Endothelial cell of umbilical vein (primary cell): Measurements from ENCODE around the gene RPH3AL. TPM values are rescaled to one million over a fixed set of nuclear protein-coding genes. Genes with fewer than 3 reads are reported as not detected.
A peak's percentile ranks its signal among the peaks of the same experiment; 100 is the strongest.

Experiments used
- BruUV-seq: library from RNA; stranded (reverse); fragments of 400-500 nt; replicated peaks from 2 replicates; lab custom pipeline; 2021; lab: Mats Ljungman, UMichigan
- CTCF ChIA-PET: fragments of 300-600, 350-600 bp; sonication (Branson Sonifier 250); formaldehyde crosslinking; loops from one replicate; lab custom pipeline; 2021; ENCODE audit warnings: antibody characterized with exemption, inconsistent platforms; lab: Charles Lee
- POLR2A ChIA-PET: fragments of 300-600, 350-600 bp; sonication (Branson Sonifier 250); formaldehyde crosslinking; loops from one replicate; lab custom pipeline; 2021; ENCODE audit warnings: antibody characterized with exemption, inconsistent platforms; lab: Charles Lee
- DNase-seq: peaks from one replicate; pipeline ENCODE4 v3.0.0-alpha.2; 2011; ENCODE audit warnings: low read depth, low spot score
- FAIRE-seq: peaks from 2 replicates; lab custom pipeline; 2011; peaks lifted over from hg19 to GRCh38; lab: Jason Lieb, UNC
- H2AFZ ChIP-seq: 2 replicates; pipeline ENCODE4 v1.6.0; 2012; ENCODE audit warnings: low read depth, low read length, control low read depth, inconsistent platforms
- H3K27ac ChIP-seq: 2 replicates; pipeline ENCODE4 v1.5.1; 2011; ENCODE audit warnings: low read depth, mild to moderate bottlenecking, control low read depth, low read length, moderate library complexity; ENCODE audit not compliant: insufficient read depth
- H3K27me3 ChIP-seq, 2 experiments: 2 replicates each; pipeline versions ENCODE4 v1.6.0 to v1.6.1; 2011; ENCODE audit warnings: low read length in 2 of 2, mixed read lengths in 1 of 2; ENCODE audit not compliant: control insufficient read depth in 2 of 2, insufficient read depth in 2 of 2
- H3K36me3 ChIP-seq, 2 experiments: 2 replicates in 1 of 2; 3 replicates in 1 of 2; pipeline ENCODE4 v1.5.1; 2011; ENCODE audit warnings: low read length in 2 of 2, mild to moderate bottlenecking in 1 of 2, moderate library complexity in 1 of 2; ENCODE audit not compliant: control insufficient read depth in 2 of 2, insufficient read depth in 2 of 2; ENCODE audit errors: extremely low read depth in 1 of 2
- H3K4me1 ChIP-seq: 3 replicates; pipeline ENCODE4 v1.5.1; 2011; ENCODE audit warnings: mild to moderate bottlenecking, low read length; ENCODE audit not compliant: control insufficient read depth, insufficient read depth; ENCODE audit errors: extremely low read depth
- H3K4me2 ChIP-seq: 2 replicates; pipeline ENCODE4 v1.6.1; 2011; ENCODE audit warnings: low read length, control low read depth, mixed read lengths; ENCODE audit not compliant: insufficient read depth
- H3K4me3 ChIP-seq, 3 experiments: fragments of 200-600 bp in 1 of 3; sonication (generic), shearing (Covaris generic) in 1 of 3; replicated peaks in 1 of 3; 2 replicates each; pipeline ENCODE4 v1.5.1; 2011 to 2016; ENCODE audit warnings: control low read depth in 3 of 3, low read length in 3 of 3, mild to moderate bottlenecking in 2 of 3, inconsistent platforms in 1 of 3, low read depth in 1 of 3, moderate library complexity in 1 of 3; ENCODE audit not compliant: insufficient read depth in 1 of 3
- H3K79me2 ChIP-seq: 2 replicates; pipeline ENCODE4 v1.6.0; 2012; ENCODE audit warnings: low read length, inconsistent platforms; ENCODE audit not compliant: control insufficient read depth, insufficient read depth
- H3K9ac ChIP-seq: replicated peaks from 2 replicates; pipeline ENCODE3; 2011; ENCODE audit warnings: low read length, control low read depth; ENCODE audit not compliant: insufficient read depth; ENCODE audit errors: extremely low read depth
- H3K9me1 ChIP-seq: replicated peaks from 3 replicates; pipeline ENCODE4 v1.6.0; 2011; ENCODE audit warnings: mild to moderate bottlenecking, low read length; ENCODE audit not compliant: control insufficient read depth, insufficient read depth; ENCODE audit errors: extremely low read depth
- H3K9me3 ChIP-seq: replicated peaks from 2 replicates; pipeline ENCODE4 v1.5.1; 2012; ENCODE audit warnings: low read length, inconsistent platforms; ENCODE audit not compliant: control insufficient read depth, insufficient read depth
- H4K20me1 ChIP-seq: replicated peaks from 2 replicates; pipeline ENCODE3; 2011; ENCODE audit warnings: mild to moderate bottlenecking, low read length; ENCODE audit not compliant: control insufficient read depth, insufficient read depth; ENCODE audit errors: extremely low read depth
- CTCF ChIP-seq, 2 donors: IDR thresholded peaks; 1 replicate in 1 of 2; 2 replicates in 1 of 2; pipeline ENCODE4 v1.5.1; 2011; ENCODE audit warnings: low read length in 2 of 2, mild to moderate bottlenecking in 2 of 2, moderate library complexity in 2 of 2, control low read depth in 1 of 2, inconsistent platforms in 1 of 2, low read depth in 1 of 2; ENCODE audit not compliant: insufficient read depth in 1 of 2; ENCODE audit errors: extremely low read depth in 1 of 2
- GATA2 ChIP-seq: IDR thresholded peaks from 2 replicates; pipeline ENCODE4 v1.7.0; 2011; ENCODE audit warnings: low read depth, mild to moderate bottlenecking, moderate library complexity, mixed read lengths, low read length; ENCODE audit not compliant: insufficient read length, insufficient read depth
- JUN ChIP-seq: IDR thresholded peaks from 2 replicates; pipeline ENCODE4 v1.6.1; 2011; ENCODE audit warnings: borderline replicate concordance, low read depth; ENCODE audit not compliant: insufficient read length, insufficient read depth
- MAX ChIP-seq: IDR thresholded peaks from 2 replicates; pipeline ENCODE4 v1.6.1; 2011; ENCODE audit not compliant: insufficient read depth, insufficient read length
- POLR2A ChIP-seq: IDR thresholded peaks from 2 replicates; pipeline ENCODE4 v1.6.1; 2012; ENCODE audit warnings: low read depth, mild to moderate bottlenecking, control low read depth, low read length
- POLR2AphosphoS5 ChIP-seq: IDR thresholded peaks from 2 replicates; pipeline ENCODE4 v1.6.1; 2012; ENCODE audit warnings: low read depth, mild to moderate bottlenecking, control low read depth, low read length, moderate library complexity; ENCODE audit not compliant: insufficient read depth
- dilution Hi-C: fragments of 300-500 bp; cut with MboI; formaldehyde crosslinking; loops from one replicate; pipeline ENCODE4 v1.15.0; 2019; ENCODE audit warnings: low sequenced_read_pairs; ENCODE audit not compliant: extremely low pct_ligation_motif_present
- intact Hi-C: fragments of 100-400 bp; cut with micrococcal nuclease; formaldehyde crosslinking; loops from one replicate; pipeline ENCODE4 v1.10.0; 2022
- polyA plus RNA-seq, 4 experiments: library from polyadenylated mRNA; depleted of rRNA in 3 of 4; stranded (reverse) in 3 of 4; unstranded in 1 of 4; fragments of >200 nt; gene quantifications; 2 replicates each; pipeline versions ENCODE4 v1.2.1 to v1.2.3, GENCODE V29; 2011 to 2012; ENCODE audit warnings: missing spikeins in 1 of 4
- total RNA-seq: library from RNA; stranded (reverse); gene quantifications from 2 replicates; pipeline ENCODE4 v1.2.3, GENCODE V29; 2021

Gene RPH3AL
- total and polyA plus RNA-seq, 2 donors (not counting 3 experiments of a cell fraction or from before 2014, with no cell fraction given), result 4.1 to 7.0 TPM

- Histone ChIP-seq H3K9me1 (no peaks in the 10 kb centered on the region), H3K4me1 (peaks cover 19% of the 10 kb centered on the region), H3K9me3 (no peaks in the 10 kb centered on the region), H3K27me3 (no peaks in the 10 kb centered on the region), H3K4me3 (no peak overlapping the region), H3K36me3 (no peaks in the 10 kb centered on the region), H3K9ac (no peak overlapping the region), H3K4me2 (no peak overlapping the region), H4K20me1 (no peaks in the 10 kb centered on the region), H2AFZ (peak overlapping the region; percentile 82), H3K79me2 (no peaks in the 10 kb centered on the region), H3K27ac (no peak overlapping the region)
- no peak for TF ChIP-seq POLR2A
- intact Hi-C loops, result no loop called here
- BruUV-seq, result no TSS peak
- dilution Hi-C loops, result no loop called here
- DNase-seq (no peak), FAIRE-seq (no peak)
- ChIA-PET POLR2A (interaction anchor here (0.7 kb wide), 1 partner anchor 133 kb away, joined by 3 read pairs; no protein-coding TSS in a partner anchor), CTCF (interaction anchor here (0.7 to 1.9 kb wide), 4 partner anchors 17 to 150 kb away, joined by 3 to 4 read pairs (median 3); no protein-coding TSS in a partner anchor)
Observed at GRCh38 chr17:200586-200985, 152.0 kb downstream of the RPH3AL start.

- TF ChIP-seq MAX (no peak), GATA2 (no peak), POLR2AphosphoS5 (no peak), JUN (no peak), CTCF (IDR thresholded peaks at IDR 0.05; ENCODE audit: extremely low read depth in 1 of 2, insufficient read depth in 1 of 2, low read depth in 1 of 2, low read length in 2 of 2) (no peak), POLR2A (no peak)
- dilution Hi-C loops, result no loop called here
- Histone ChIP-seq H3K4me2 (peak overlapping the region; percentile 32), H3K4me3 (no peak overlapping the region), H3K27ac (peak overlapping the region; percentile 63), H4K20me1 (no peaks in the 10 kb centered on the region), H3K36me3 (no peaks in the 10 kb centered on the region), H3K4me1 (peaks cover 19% of the 10 kb centered on the region), H2AFZ (peak overlapping the region; percentile 82), H3K9ac (no peak overlapping the region), H3K9me3 (no peaks in the 10 kb centered on the region), H3K79me2 (no peaks in the 10 kb centered on the region), H3K9me1 (no peaks in the 10 kb centered on the region), H3K27me3 (no peaks in the 10 kb centered on the region)
- intact Hi-C loops, result no loop called here
- CTCF ChIA-PET, result interaction anchor here (0.7 to 1.9 kb wide), 8 partner anchors 12 to 500 kb away, joined by 3 to 4 read pairs (median 3); no protein-coding TSS in a partner anchor
- POLR2A ChIA-PET, result interaction anchor here (0.7 kb wide), 1 partner anchor 134 kb away, joined by 3 read pairs; no protein-coding TSS in a partner anchor
- FAIRE-seq, result peak; percentile 82
- no TSS peak for BruUV-seq
- DNase-seq, result peak; percentile 85
Observed at GRCh38 chr17:199806-200545, 152.6 kb downstream of the RPH3AL start.
